ENCODE measurements around the gene NUDT16.

DNA sequence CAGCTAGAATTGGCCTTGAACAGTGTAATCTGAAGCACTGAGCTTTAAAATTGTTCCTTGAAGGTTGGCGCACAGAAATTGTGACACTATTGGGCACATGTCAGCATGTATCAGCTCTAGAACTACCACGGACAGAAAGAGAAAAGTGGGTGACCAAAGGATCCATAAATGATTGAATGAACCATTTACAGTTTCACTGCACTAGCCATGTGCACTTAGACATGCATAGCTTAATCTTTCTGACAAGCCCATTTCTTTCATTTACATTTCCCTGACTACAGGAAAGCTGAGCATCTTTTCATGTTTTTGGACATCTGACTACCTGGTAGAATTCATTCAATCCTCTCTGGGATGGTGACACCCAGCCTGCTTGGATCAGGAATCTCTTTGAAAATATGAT is 36.2 kb downstream of the NUDT16 start:
- no peak for TF ChIP-seq POLR2AphosphoS5 (IDR thresholded peaks at IDR 0.05; ENCODE audit: borderline replicate concordance, low read depth, low read length)
- TF ChIP-seq EZH2 (IDR thresholded peaks at IDR 0.05), result no peak
- TF ChIP-seq FOXP2 (optimal IDR thresholded peaks at IDR 0.05; ENCODE audit: control extremely low read depth, extremely low read length, insufficient read depth), result no peak
